T-helper 9 cell (primary cell): ENCODE data around the gene DNM3.
"Not testable (repeated sequence)": the region's sequence is repeated elsewhere in the genome, so short reads cannot be mapped to it uniquely, and the experiment has no call there.

ENCODE experiments used
- DNase-seq: peaks from one replicate; pipeline ENCODE4 v3.0.0-alpha.2; 2020

DNM3 gene

GRCh38 chr1:171984850-171985485, 143.7 kb downstream of the DNM3 start:
- no peak for DNase-seq

- DNase-seq = no peak
Observed at GRCh38 chr1:171985639-171986038, 144.3 kb downstream of the DNM3 start.

- no peak for DNase-seq
Observed at GRCh38 chr1:171988243-171988885, 147.1 kb downstream of the DNM3 start.

GRCh38 chr1:171990371-171990770, 149.1 kb downstream of the DNM3 start:
- DNase-seq = no peak

- DNase-seq = no peak
Observed at GRCh38 chr1:171994293-171994692, 153.0 kb downstream of the DNM3 start.

GRCh38 chr1:171995573-171995972, 154.3 kb downstream of the DNM3 start:
- DNase-seq = no peak

GRCh38 chr1:171997936-171998335, 156.6 kb downstream of the DNM3 start:
- DNase-seq = no peak

- no peak for DNase-seq
Observed at GRCh38 chr1:171998711-171999110, 157.4 kb downstream of the DNM3 start.

- no peak for DNase-seq
Observed at GRCh38 chr1:171999756-172000155, 158.5 kb downstream of the DNM3 start.

- DNase-seq = no peak
Observed at GRCh38 chr1:172001288-172001687, 160.0 kb downstream of the DNM3 start.

- no peak for DNase-seq
Observed at GRCh38 chr1:172002725-172003345, 161.5 kb downstream of the DNM3 start.

- no peak for DNase-seq
Observed at GRCh38 chr1:172003766-172004530, 162.7 kb downstream of the DNM3 start.

- DNase-seq = no peak
Observed at GRCh38 chr1:172004671-172005070, 163.4 kb downstream of the DNM3 start.

GRCh38 chr1:172005856-172006255, 164.6 kb downstream of the DNM3 start:
- no peak for DNase-seq

- DNase-seq = no peak
Observed at GRCh38 chr1:172006660-172007059, 165.4 kb downstream of the DNM3 start.

- no peak for DNase-seq
Observed at GRCh38 chr1:172018727-172019311, 177.5 kb downstream of the DNM3 start.

- DNase-seq = no peak
Observed at GRCh38 chr1:172019976-172020375, 178.7 kb downstream of the DNM3 start.

- DNase-seq = no peak
Observed at GRCh38 chr1:172024516-172024915, 183.2 kb downstream of the DNM3 start.

- not testable (repeated sequence) for DNase-seq
Observed at GRCh38 chr1:172024944-172025738, 183.8 kb downstream of the DNM3 start.

GRCh38 chr1:172040466-172040865, 199.2 kb downstream of the DNM3 start:
- no peak for DNase-seq

- no peak for DNase-seq
Observed at GRCh38 chr1:172041102-172041501, 199.8 kb downstream of the DNM3 start.

- DNase-seq = no peak
Observed at GRCh38 chr1:172041742-172042141, 200.4 kb downstream of the DNM3 start.
